A172 (cell line): ENCODE measurements around the gene PTPRG. TPM values are rescaled to one million over a fixed set of nuclear protein-coding genes. Genes with fewer than 3 reads are reported as not detected.

Source experiments
- DNase-seq: peaks from one replicate; pipeline ENCODE4 v3.0.0-alpha.2; 2015; ENCODE audit warnings: low spot score
- total RNA-seq: library from RNA; depleted of rRNA; stranded (reverse); fragments of >200 nt; shearing (Covaris generic); gene quantifications from 2 replicates; pipeline ENCODE4 v1.2.3, GENCODE V29; 2014

The PTPRG gene
- total RNA-seq, 1 experiment from 2014 or later, result 7.3 TPM

- DNase-seq, result no peak
These were observed 267.0 kb downstream of the PTPRG start for GRCh38 chr3:61828184-61828874.

- no peak for DNase-seq
These were observed 267.7 kb downstream of the PTPRG start for GRCh38 chr3:61828880-61829721.

- no peak for DNase-seq
These were observed 268.5 kb downstream of the PTPRG start for GRCh38 chr3:61829722-61830350.

- DNase-seq, result no peak
These were observed 270.6 kb downstream of the PTPRG start for GRCh38 chr3:61831973-61832372.

- no peak for DNase-seq
These were observed 271.2 kb downstream of the PTPRG start for GRCh38 chr3:61832375-61833229.

GRCh38 chr3:61839256-61839655, 277.9 kb downstream of the PTPRG start:
- no peak for DNase-seq

- DNase-seq, result no peak
These were observed 279.9 kb downstream of the PTPRG start for GRCh38 chr3:61841111-61841845.

GRCh38 chr3:61841988-61842387, 280.6 kb downstream of the PTPRG start:
- no peak for DNase-seq

GRCh38 chr3:61844346-61844745, 283.0 kb downstream of the PTPRG start:
- no peak for DNase-seq

GRCh38 chr3:61846488-61846887, 285.1 kb downstream of the PTPRG start:
- DNase-seq, result no peak

- no peak for DNase-seq
These were observed 286.6 kb downstream of the PTPRG start for GRCh38 chr3:61847784-61848462.

- peak; percentile 28 for DNase-seq
These were observed 287.5 kb downstream of the PTPRG start for GRCh38 chr3:61848885-61849284.

- DNase-seq, result no peak
These were observed 292.5 kb downstream of the PTPRG start for GRCh38 chr3:61853912-61854311.

- DNase-seq, result no peak
These were observed 293.8 kb downstream of the PTPRG start for GRCh38 chr3:61855211-61855610.

- DNase-seq, result no peak
These were observed 295.9 kb downstream of the PTPRG start for GRCh38 chr3:61857297-61857696.

- DNase-seq, result no peak
These were observed 296.7 kb downstream of the PTPRG start for GRCh38 chr3:61858054-61858453.

GRCh38 chr3:61861410-61861809, 300.0 kb downstream of the PTPRG start:
- no peak for DNase-seq

GRCh38 chr3:61862614-61863289, 301.4 kb downstream of the PTPRG start:
- no peak for DNase-seq

GRCh38 chr3:61863579-61863978, 302.2 kb downstream of the PTPRG start:
- DNase-seq, result no peak

GRCh38 chr3:61864886-61865285, 303.5 kb downstream of the PTPRG start:
- DNase-seq, result no peak
